AG04449 (cell line): ENCODE results near the gene PKP4.

Source experiments
- CTCF ChIA-PET: fragments of 350-600 bp; formaldehyde crosslinking; extraction: SDS; loops from one replicate; lab custom pipeline; 2021; ENCODE audit warnings: antibody characterized with exemption; lab: Yijun Ruan, JAX
- POLR2A ChIA-PET: fragments of 400-600, 350-600 bp; formaldehyde crosslinking; extraction: SDS; loops from one replicate; lab custom pipeline; 2020; ENCODE audit warnings: antibody characterized with exemption, inconsistent platforms; lab: Yijun Ruan, JAX
- DNase-seq: peaks from one replicate; pipeline ENCODE4 v3.0.0-alpha.2; 2010; ENCODE audit warnings: low read depth, low spot score
- H3K4me3 ChIP-seq: 2 replicates; pipeline ENCODE4 v1.5.1; 2011; ENCODE audit warnings: low read depth, mild to moderate bottlenecking, control low read depth, low read length
- CTCF ChIP-seq: IDR thresholded peaks from one replicate; pipeline ENCODE4 v1.5.1; 2011; ENCODE audit warnings: mild to moderate bottlenecking, moderate library complexity, low read length, control low read depth, inconsistent platforms; ENCODE audit not compliant: insufficient read depth; ENCODE audit errors: missing control alignments

Gene PKP4

DNA sequence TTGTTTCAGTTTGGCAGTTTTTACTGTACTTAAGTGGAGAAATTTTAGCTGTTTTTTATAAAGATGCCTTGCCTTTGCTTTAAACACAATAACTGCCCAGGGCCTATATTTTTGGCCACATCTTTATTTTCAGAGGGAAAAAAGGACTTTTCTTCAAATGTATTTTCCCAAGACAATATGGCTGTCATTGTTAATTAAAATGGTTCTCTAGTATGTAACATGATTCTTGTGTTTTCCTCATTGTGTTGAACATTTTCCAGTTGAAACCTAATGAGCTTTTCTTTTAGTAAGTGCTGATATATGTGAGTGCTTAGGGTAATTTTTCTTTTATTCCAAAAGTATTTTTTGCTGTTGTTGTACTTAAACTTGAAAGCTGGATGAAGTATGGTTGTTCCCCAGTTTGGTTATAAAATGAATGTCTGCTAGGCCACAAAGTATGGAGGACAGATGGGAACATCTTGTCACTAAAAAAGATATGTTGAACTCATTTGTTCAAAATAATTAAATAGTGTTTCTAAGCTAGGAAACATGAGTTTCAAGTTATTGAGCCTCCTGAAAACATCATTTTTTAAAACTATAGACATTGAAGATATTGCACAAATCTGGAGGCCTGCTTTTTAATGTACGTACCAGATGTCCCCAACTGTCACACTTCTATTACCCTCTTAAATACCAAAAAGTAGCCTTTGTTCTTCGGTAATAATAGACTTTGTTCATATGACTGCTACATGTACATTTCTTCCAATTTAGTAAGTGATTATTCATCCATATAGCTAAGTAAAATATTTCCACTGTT, 190.9 kb downstream of the PKP4 start:
- DNase-seq: no peak
- TF ChIP-seq CTCF: no peak
- H3K4me3 ChIP-seq: no peak overlapping the region
- ChIA-PET POLR2A (no interaction called here), CTCF (interaction anchor here (0.8 to 1.6 kb wide), 5 partner anchors 10 to 614 kb away, joined by 3 to 9 read pairs (median 3); no protein-coding TSS in a partner anchor)

DNA sequence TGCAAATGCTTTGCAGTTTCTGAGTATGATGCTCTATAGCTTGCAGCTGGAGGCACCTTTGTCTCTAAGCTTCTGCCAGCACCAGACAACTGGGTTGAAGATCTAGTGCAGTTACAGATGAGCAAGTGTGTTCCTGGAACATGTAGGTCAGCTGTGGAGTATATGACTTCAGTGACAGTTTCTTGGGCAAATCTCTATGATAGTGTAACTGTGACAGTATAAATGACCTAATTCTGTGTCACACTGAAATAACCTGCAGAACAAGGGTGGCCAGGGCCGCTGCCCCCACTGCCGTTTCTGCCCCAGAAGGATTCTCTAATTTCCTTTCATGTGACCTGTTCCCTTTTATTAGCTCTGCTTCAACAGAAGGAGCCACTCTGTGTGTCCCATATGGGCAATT, 193.1 kb downstream of the PKP4 start:
- DNase-seq: no peak
- no peak for TF ChIP-seq CTCF
- POLR2A ChIA-PET: no interaction called here
- H3K4me3 ChIP-seq: no peak overlapping the region
- CTCF ChIA-PET: no interaction called here

- CTCF ChIA-PET: interaction anchor here (1.0 kb wide), 1 partner anchor 8 kb away, joined by 3 read pairs; no protein-coding TSS in a partner anchor
- POLR2A ChIA-PET: no interaction called here
- no peak for DNase-seq
- no peak overlapping the region for H3K4me3 ChIP-seq
- TF ChIP-seq CTCF: no peak
Observed at GRCh38 chr2:158650646-158651357, 194.1 kb downstream of the PKP4 start.

DNA sequence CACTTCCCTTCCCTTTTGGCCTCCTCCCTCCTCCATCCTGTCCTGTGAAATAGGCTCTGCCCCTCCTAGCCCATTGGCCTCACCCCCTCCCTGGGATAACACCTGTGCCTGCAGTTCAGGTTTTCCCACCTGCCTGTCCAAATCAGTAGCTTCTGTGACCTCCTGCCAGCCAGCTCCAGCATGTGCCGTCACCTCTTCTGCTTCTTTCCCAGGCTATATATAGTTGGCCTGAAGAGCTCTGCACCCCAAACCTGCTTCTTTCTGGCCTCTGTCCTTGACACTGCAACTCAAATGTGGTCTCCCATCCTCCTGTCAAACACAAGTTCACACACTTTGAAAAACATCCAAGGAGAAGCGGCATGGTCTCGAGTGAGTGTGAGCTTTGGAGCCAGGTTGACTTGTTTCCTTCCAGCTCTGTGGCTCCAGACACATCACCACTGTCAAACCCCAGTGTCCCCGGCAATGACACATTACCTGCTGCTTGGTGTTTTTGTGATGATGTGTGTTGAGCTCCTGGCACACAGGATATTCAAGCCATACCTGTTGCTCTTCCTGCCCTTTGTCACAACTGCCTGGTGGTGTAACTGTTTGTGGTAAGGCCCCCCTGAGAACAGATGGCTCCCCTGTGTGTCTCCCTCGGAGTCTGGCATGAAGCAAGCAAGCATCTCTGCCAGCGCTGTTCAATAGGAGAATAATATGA, 194.8 kb downstream of the PKP4 start:
- no peak for TF ChIP-seq CTCF
- CTCF ChIA-PET: interaction anchor here (1.0 kb wide), 1 partner anchor 7 kb away, joined by 3 read pairs; no protein-coding TSS in a partner anchor
- POLR2A ChIA-PET: no interaction called here
- H3K4me3 ChIP-seq: no peak overlapping the region
- no peak for DNase-seq

- TF ChIP-seq CTCF: no peak
- ChIA-PET CTCF (interaction anchor here (1.3 kb wide), 1 partner anchor 11 kb away, joined by 3 read pairs; no protein-coding TSS in a partner anchor), POLR2A (no interaction called here)
- no peak for DNase-seq
- H3K4me3 ChIP-seq: no peak overlapping the region
Observed at GRCh38 chr2:158655628-158656027, 198.9 kb downstream of the PKP4 start.
